Measurements from ENCODE around the gene ATP8A2. TPM values are rescaled to one million over a fixed set of nuclear protein-coding genes. Genes with fewer than 3 reads are reported as not detected.
"Not testable (repeated sequence)": the region's sequence is repeated elsewhere in the genome, so short reads cannot be mapped to it uniquely, and the experiment has no call there.

The ATP8A2 gene
- 1.1 and 1.6 TPM in 2 replicates for total RNA-seq (2014; rRNA removed; shearing (Covaris generic))

DNA sequence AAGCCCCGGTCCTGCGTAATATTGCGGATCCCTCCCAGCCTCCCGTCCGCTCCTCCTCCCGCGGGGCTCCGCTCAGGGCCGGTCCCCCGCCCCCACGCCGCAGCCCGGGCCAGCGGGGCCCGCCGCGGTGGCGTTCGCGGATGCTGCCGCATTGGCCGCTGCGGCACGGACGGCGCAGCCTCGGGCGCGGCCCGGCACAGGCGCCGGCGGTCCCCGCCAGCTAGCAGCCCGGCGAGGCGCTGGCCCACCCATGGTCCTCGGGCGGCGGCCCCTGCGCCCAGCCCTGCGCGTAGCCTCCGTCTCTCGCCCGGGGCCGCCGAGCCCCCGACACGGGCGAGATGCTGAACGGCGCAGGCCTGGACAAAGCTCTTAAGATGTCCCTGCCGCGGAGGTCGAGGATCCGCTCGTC lies at the start of gene ATP8A2:
TSS of gene ATP8A2 (plus strand) at position 100 of the 409 bp plus-strand sequence. CDS start at position 339, 239 bp downstream.
- DNase-seq (ENCODE audit: low spot score), result no peak

DNA sequence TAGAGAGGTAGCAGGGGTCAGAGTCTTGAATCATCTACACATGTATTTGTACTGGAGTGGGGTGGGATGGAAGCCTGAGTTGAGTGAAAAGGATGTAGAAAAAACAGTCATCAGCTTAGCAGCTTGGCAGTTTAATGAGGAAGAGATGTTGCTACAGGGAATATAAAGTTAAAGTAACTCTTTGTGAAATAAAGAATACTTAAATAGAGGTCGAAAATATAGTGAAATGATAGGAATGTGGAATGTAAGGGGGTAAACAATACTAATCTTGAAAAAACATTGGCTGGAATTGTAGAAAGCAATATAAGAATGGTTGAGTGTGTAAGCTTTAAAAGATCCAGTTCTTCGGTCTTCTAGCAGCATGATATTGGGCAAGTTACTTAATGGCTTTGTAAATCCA lies 47.7 kb upstream of the ATP8A2 start:
- DNase-seq (ENCODE audit: low spot score), result no peak

DNA sequence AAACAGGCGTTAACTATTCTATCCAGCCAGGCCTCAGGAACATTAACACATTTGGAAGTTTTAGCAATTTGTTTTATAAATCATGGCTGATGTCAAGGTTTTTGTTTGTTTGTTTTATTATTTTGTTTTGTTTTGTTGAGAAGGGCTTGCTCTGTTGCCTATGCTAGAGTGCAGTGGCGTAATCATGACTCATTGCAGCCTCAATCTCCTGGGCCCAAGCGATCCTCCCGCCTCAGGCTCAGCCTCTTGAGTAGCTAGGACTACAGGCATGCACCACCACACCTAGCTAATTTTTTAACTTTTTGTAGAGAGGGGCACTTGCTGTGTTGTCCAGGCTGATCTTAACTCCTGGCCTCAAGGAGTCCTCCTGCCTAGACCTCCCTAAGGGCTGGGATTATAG lies 42.1 kb upstream of the ATP8A2 start:
- no peak for DNase-seq (ENCODE audit: low spot score)

DNA sequence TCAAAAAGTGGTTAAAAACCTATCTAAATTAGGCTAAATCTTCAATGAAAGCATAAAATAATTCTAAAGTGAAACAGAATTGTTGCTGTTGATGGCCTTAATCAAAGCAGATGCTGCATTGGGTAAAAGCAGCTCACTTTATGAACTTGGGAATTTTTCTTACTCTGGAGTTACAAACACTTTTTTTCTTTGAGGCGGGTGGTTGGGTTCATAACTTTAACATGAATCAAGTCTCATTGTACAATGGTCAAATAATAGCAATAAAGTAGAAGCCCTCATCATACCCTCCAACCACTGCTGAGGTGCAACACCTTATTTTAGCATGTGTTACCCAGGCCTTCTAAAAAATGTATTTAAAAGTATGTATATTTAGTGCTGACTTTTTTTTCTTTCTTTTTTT lies 41.2 kb upstream of the ATP8A2 start:
- no peak for DNase-seq (ENCODE audit: low spot score)

DNA sequence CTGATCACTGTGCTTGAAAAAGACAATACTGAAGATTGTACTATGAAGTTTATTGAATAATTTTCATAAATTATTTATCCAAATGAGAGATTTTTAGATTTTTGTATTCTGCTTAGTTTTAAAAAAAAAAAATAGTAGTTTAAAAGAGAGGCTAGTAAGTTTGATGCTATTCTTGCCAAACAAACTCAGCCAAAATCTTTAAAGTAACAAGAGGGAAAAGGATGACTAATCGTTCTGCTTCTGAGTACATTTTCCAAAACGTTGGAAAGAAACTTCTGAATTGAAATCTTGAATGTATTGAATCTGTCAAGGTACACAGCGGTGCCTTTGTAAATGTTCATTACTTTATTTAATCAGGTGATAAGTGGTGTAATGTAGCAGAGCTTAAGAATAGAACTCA lies 35.9 kb upstream of the ATP8A2 start:
- DNase-seq (ENCODE audit: low spot score), result no peak

DNA sequence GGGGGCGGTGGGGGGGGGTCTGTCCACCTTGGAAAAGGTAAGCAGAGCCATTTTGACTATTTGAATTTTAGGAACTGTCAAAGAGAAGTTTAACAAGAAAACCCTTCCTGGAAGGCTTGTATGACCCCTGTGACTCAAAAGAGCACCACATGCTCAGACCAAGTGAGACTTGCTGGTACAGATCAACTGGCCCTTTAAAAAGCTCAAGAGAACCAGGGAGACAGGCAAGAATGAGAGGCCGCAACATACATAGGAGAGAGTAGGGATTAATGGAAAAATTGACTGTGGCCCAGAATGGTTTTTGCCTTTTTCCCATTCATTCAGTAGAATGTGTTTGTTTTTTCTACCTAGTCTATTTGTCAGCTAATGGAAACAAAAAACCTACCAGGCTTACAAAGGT lies 26.2 kb upstream of the ATP8A2 start:
- no peak for DNase-seq (ENCODE audit: low spot score)

DNA sequence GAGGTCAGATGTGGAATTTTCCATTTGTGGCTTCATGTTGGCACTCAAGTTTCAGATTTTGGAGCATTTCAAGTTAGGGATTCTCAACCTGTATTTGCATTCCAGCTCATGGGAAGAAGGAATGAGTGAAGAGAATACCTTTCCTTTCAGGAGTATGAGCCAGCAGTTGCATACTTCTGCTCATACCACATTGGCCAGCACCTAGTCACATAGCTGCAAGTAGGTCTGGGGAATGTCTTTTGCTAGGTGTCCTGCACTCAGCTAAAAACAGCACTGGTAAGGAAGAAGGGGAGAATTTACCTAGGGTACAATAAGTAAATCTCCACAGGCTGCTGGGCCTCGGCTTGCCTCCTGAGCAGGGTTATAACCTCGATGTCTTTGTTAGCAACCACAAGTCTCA lies 24.6 kb upstream of the ATP8A2 start:
- DNase-seq (ENCODE audit: low spot score), result no peak

DNA sequence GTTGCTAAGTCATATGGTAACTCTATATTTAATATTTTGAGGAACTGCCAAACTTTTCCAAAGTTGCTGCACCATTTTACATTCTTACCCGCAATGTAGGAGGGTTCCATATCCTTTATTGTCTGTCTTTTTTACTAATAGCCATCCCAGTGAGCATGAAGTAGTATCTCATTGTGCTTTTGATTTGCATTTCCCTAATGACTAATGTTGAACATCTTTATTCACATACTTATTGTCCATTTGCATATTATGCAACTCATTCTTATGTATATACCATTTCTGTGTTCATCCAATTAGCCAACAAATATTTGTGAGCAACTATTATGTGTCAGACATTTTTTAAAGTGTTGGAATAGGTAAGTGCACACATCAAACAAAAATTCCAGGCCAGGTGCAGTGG lies 20.4 kb upstream of the ATP8A2 start:
- no peak for DNase-seq (ENCODE audit: low spot score)

DNA sequence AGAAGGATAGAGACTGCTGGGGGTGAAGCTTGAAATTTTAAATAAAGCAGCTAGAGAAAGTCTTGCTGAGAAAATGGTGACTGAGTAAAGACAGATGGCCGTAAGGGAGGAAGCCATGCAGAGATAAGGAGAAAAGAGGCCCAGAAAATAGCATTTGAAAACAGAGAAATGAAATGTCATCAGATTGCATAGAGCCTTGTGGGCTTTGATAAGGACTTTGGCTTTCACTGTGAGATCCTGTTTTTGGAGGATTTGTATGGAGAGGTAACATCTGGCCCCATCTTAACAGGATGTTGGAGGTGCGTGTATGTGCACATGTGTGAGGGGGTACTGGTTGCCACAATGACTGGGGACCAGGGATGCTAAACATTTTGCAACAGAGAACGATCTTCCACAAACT lies 19.5 kb upstream of the ATP8A2 start:
- no peak for DNase-seq (ENCODE audit: low spot score)

DNA sequence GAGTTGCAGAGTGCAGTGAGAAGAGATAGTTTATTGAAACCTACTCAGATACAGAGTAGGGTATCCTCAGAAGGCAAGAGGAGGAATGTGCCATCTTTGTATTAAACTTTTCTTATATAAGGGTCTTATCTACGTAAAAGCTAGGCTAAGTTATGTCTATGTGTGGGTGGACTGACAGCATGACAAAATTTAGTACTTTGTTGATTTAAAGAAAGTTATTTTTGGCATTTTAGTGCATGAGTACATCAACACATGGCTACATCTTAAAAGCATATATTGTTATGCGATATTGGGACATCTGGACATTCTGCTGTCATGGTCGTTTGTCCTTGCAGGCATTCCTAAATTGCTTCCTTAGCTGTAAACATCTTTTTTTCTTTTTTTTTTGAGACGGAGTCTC lies 19.0 kb upstream of the ATP8A2 start:
- no peak for DNase-seq (ENCODE audit: low spot score)

DNA sequence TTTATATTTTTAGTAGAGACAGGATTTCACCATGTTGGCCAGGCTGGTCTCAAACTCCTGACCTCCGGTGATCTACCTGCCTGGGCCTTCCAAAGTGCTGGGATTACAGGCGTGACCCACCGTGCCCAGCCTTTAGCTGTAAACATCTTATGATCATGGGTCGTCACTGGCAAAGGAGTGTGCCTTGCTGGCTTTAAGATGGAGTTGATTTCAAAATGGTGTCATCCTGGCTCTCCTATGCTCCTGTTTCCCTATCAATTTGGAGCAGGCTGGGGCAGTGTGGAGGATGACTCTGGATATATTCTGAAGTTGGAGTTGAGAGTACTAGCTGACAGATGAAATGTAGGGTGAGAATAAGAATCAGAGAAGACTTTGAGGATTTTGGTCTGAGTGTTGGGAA lies 18.4 kb upstream of the ATP8A2 start:
- no peak for DNase-seq (ENCODE audit: low spot score)

DNA sequence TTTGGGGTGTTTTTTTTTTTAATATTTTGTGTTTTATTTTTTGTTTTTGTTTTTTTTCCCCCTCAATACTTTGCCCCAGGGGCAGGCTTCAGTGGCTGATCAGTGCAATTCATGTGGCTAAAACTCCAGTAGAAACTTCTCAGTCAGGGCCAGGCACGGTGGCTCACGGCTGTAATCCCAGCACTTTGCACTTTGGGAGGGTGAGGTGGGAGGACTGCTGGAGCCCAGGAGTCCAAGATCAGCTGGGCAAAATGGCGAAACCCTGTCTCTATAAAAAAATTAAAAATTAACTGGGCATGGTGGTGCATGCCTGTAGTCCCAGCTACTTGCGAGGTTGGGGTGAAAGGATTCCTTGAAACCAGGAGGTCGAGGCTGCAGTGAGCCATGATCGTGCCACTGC lies 17.4 kb upstream of the ATP8A2 start:
- no peak for DNase-seq (ENCODE audit: low spot score)

DNA sequence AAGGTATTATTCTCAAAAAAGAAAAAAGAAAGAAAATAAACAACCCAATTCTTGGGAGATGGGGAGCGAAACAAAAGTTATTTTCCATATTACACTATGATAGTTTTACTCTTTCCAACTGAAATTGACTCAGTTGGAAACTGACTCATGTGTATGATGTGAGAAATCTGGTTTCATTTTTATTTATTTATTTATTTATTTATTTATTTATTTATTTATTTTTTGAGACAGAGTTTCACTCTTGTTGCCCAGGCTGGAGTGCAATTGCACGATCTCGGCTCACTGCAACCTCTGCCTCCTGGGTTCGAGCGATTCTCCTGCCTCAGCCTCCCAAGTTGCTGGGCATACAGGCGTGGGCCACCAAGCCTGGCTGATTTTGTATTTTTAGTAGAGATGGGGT lies 11.3 kb upstream of the ATP8A2 start:
- DNase-seq (ENCODE audit: low spot score), result not testable (repeated sequence)

DNA sequence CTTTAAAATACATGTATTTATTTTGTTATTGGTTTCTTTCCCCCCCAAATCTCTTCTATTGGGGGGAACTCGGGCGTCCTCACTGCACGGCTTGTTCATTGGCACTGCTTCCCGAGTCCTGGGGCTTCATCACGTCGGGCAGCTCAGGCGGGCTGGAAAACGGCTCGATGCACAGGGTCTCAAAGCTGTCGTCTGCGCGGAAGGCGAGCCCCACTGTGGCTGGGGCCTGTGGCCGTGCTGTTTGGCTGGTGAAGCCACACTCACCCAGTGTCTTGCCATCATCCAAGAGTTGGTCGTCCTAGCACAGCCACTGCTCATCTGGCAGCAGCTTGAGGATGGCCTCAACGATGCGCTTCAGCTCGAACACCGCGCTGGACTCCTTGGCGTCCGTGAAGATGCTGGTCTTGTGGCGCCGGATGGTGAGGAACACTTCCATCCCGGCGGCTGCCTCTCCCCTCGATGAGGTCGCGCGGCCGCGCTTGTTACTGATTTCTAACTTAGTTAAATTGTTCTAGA lies 6.0 kb upstream of the ATP8A2 start:
- no peak for DNase-seq (ENCODE audit: low spot score)

DNA sequence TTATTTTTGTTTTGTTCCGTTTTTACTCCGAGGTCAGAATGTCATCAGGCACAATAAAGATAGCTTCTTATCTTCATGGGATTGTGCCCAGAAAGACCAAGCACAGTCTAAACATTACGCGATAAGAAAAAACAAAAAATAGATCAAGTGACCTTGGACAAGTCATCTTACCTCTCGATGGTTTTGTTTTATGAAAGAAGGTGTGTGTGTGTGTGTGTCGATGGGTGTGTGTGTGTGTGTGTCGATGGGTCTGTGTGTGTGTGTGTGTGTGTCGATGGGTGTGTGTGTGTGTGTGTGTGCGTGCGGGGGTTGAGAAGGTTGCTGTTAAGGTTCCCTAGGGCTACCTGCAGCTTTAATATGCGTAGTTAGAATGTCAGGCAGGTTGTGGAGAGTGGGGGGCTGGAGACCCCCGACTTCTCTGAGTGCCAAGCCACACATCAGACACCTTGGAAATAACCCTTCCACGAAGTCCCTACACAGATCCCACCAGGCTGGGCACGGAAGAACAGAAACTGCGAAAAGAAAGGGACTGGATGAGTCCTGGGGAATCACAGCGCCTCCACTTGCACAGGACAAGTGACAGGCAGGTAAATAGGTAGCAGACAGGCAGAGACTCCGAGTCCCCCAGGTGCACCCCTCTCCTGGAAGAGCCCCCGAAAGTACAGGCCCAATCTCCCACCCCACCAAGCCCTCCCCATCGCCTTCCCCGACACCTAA lies 458 bp upstream of the ATP8A2 start:
- no peak for DNase-seq (ENCODE audit: low spot score)

DNA sequence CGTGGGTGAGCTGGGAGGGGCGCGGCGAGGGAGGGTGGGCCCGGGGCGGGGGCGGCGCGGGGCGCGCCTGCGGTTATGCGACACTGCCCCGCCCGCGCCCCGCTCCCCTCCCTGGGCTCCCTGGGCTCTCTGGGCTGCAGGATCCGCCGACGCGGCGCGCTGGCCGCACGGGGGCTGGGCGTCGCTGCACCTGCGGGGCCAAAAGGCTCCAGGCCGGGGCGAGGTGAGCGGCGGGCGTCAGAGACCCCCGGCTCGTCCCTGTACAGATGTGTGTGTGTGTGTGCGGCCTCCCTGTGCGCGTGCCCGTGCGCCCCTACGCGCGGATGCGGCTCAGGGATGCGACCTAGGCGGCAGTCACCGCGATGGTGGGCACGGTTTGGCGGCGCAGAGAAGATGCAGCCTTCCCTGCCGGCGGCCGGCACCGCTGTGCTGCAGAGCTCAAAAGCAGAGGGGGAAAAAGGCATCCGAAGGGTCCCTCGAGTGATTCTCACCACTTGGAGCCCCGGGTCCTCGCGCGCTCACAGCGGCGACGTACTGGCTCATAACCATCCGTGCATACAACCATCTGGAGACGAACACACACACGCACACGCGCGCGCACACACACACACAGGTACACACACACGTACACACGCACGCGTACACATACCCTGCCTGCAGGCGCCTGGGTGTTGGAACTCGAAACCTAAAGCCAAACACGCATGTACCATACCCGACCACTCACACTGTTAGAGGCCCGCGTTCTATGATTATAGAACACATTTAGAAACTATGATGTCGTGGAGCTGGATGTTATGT lies 709 bp downstream of the ATP8A2 start:
- no peak for DNase-seq (ENCODE audit: low spot score)

DNA sequence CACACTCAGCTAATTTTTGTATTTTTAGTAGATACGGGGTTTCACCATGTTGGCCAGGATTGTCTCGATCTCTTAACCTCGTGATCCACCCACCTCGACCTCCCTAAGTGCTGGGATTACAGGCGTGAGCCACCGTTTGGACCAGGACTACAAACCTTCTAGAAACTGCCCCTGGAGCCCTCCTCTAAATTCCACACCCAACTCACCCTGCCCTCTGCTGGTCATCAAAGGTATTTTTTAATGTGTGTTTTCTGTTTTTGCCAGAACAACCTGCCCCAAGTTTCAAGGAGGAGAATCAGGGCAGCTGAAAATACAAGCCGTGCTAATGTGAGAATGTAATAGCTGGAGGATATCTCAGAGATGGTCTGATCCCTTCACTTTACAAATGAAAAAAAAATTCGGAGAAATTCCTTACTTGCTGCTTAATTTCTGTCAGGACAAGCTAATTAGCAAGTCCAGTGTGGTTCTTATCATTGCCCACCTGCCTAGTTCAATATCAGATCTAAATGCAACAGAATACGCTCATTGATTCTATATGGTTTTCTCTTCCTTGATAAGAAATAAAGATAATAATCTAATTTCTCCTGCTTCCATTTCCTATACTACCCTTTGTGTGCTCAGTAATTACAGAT lies 4.1 kb downstream of the ATP8A2 start:
- DNase-seq (ENCODE audit: low spot score), result peak; percentile 13

DNA sequence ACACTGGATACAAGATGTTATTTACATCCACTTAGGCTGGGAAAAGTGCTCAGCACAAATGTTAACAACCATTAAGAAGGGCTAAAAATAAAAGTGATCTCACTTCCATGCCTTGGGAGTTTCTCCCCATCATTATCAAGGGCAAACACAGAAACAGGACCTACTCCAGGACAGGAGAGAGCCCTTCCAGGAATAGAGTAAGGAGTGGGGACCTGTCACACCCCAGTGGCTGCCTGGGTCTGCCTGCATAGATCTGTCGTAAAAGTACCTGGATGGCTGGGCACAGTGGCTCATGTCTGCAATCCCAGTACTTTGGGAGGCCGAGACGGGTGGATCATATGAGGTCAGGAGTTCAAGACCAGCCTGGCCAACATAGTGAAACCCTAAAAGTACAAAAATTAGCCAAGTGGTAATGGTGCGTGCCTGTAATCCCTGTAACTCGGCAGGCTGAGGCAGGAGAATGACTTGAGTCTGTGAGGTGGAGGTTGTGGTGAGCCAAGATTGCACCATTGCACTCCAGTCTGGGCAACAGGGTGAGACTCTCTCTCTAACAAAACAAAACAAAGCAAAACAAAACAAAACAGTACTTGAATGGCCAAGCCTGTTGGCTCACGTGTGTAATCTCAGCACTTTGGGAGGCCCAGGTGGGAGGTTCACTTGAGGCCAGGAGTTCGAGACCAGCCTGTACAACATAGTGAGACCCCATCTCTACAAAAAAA lies 5.6 kb downstream of the ATP8A2 start:
- no peak for DNase-seq (ENCODE audit: low spot score)

DNA sequence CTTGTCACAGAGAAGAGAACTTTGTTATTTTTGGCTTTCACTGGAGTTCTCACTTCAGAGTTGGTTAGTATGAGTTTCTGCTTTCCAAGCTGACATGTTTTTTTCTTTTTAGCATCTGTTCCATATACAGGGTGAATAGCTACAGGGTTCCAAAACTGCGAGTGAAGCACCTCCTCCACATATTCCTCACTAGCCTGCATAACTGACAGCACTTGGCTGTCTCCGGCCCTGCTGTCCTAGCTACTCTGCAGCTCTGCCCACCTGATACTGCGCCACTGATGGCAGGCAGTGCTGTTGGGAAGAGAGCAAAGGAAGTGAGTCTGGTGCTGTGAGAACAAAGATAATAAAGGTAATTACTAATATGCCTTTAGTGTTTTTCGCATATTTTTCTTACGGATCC lies 6.8 kb downstream of the ATP8A2 start:
- no peak for DNase-seq (ENCODE audit: low spot score)

DNA sequence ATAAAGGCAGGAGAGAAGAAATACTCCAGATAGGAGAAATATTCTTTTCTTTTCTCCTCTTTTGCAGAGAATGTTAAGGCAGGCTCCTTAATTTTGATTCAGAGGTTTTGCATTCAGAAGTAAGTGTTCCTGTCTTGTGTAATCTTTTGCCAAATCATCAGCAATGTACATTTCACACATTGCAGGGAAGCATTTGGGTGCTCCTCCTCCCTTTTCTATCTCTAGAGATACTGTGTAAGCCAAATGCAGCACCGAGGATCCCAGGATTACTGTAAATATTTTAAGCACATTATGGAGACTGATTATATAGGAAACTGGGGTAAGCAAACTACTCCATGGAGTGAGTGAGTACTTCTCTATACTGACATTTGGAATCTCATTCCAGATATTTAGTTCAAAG lies 7.2 kb downstream of the ATP8A2 start:
- DNase-seq (ENCODE audit: low spot score), result no peak

DNA sequence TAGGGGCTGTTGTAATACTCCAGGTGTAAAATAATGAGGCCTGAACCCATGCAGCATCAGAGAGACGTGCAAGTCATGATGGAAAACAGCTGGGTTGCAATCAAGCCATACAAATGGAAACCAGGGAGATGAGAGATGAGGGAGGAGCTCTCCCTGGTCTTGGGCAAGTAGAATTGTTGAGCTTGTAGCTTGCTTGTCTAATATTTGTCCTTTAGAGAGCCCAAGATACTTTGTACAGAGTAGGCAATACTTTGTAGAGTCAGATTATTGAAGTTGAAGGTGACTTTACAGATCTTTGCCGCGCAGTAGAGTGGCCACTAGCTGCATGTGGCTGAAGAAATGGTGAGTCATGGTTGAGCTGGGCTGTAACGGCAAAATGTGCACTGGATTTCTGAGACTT lies 8.3 kb downstream of the ATP8A2 start:
- DNase-seq (ENCODE audit: low spot score), result peak; percentile 26

DNA sequence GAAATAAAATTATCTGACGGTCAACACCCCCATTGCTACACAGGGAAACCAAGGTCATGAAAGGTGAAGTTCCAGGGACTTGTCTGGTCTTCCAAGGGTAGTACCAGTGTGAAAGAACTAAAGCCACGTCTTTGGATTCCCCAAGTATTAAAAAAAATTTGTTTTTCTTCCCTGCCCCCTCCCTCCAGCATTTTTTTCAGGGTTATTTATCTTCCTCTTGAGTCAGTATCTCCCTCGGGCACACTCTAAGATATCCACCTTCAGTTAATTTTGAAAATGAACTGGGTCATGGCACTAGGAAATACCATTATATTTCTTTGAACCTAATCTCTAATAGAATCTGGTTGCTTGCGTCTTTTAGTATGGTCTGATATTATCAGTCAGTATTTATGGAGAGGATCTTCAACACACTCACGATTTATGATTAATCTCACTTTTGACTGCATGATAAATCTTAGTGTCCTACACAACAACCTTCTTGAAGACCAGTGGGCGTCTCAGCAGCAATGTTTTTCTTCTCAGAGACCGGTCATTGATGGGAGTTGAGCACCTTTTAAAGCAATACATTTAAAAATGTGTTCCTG lies 9.1 kb downstream of the ATP8A2 start:
- DNase-seq (ENCODE audit: low spot score), result no peak

Measured in H4 (cell line).